GM12865 (cell line): ENCODE data around the gene SLC19A1.

Experiments used
- DNase-seq: peaks from one replicate; pipeline ENCODE4 v3.0.0; 2010; ENCODE audit warnings: low read depth
- H3K4me3 ChIP-seq: 2 replicates; pipeline ENCODE4 v1.5.1; 2011; ENCODE audit warnings: mild to moderate bottlenecking, low read depth, low read length, control low read depth
- CTCF ChIP-seq: IDR thresholded peaks from 2 replicates; pipeline ENCODE4 v1.5.1; 2011; ENCODE audit warnings: low read length, control low read depth, low read depth, inconsistent platforms; ENCODE audit not compliant: insufficient read depth; ENCODE audit errors: missing control alignments

The SLC19A1 gene

DNA sequence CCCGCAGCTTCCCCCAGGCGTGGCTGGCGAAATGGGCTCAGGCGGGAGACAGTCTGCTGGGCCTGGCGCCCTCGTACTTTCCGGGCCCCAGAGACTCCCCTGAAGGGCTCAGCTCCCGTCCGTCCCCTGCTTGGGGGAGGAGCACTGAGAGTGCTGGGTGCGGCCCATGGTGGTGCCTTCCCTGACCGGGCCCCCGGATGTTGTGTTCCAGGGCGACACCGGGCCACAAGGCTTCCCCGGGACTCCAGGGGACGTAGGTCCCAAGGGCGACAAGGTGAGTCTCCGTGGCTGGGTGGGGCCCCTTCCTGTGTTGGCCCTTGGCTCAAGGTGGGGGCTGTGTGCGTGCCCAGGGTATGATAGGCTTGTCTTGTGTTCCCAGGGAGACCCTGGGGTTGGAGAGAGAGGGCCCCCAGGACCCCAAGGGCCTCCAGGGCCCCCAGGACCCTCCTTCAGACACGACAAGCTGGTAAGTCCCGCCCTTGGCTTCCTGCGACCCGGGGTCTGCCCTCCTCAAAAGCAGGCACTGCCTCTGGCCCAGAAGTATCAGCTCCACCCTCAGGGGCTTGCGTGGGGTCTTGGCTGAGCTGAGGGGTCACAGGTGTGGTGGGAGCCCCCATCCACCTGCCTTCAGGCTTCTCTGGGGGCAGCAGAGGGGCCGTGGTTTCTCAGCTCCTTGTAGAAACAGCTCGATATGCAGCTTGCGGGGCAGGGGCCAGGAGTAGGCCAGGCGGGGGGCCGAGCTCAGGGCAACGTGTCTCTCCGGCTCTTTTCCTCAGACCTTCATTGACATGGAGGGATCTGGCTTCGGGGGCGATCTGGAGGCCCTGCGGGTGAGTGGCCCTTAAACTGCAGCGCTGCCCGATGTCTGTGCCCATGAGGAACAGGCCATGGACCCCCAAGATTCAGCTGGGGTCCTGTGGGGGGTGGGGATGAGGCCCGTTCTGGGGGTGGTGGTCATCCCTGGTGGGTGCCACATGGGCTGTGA, 62.3 kb downstream of the SLC19A1 start:
- no peak overlapping the region for H3K4me3 ChIP-seq
- no peak for TF ChIP-seq CTCF

GRCh38 chr21:45478816-45479669, 63.2 kb downstream of the SLC19A1 start:
- no peak for DNase-seq
- no peak for TF ChIP-seq CTCF
- no peak overlapping the region for H3K4me3 ChIP-seq

More for the DNA sequence above, 62.3 kb downstream of the SLC19A1 start:
- DNase-seq: no peak

GRCh38 chr21:45478115-45478801, 64.0 kb downstream of the SLC19A1 start:
- peak overlapping the region; percentile 1; the same call in 1 of the 2 replicates for H3K4me3 ChIP-seq
- peak; percentile 71 for DNase-seq
- peak; percentile 87 for TF ChIP-seq CTCF

DNA sequence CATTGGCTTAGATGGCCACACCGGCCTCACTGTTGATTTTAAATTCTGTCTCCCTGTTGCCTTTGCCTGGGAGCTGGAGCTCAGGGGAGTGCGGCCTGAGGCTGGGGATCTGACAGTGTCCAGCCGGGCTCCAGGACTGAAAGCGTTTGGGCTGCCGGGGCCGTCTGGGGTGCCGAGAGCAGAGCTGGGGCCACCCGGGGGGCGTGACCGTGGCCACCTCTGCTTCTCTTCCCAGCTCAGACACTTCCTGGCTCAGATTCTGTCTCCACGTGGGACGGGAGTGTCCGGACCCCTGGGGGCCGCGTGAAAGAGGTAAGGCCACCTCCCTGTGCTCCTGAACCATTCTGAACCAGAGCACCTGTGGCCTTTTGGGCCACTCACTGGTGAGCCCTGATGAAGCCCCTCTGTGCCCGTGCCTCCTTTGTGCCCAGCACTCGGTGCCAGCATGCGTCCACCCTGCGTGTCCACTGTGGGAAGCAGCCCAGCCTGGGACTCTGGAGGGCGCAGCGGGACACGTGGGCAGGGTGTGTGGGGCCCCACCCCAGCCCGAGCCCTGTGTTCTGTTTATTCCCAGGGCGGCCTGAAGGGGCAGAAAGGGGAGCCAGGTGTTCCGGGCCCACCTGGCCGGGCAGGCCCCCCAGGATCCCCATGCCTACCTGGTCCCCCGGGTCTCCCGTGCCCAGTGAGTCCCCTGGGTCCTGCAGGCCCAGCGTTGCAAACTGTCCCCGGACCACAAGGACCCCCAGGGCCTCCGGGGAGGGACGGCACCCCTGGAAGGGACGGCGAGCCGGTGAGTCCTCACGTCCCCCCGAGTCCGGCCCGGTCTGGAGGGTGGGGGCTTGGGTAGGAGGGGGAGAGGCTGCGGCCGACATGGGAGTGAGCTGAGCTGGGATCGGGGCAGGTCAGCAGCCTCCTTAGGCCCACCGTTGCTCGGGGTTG, 64.8 kb downstream of the SLC19A1 start:
- no peak overlapping the region for H3K4me3 ChIP-seq

GRCh38 chr21:45476582-45476981, 65.7 kb downstream of the SLC19A1 start:
- DNase-seq: no peak
- TF ChIP-seq CTCF: no peak
- no peak overlapping the region for H3K4me3 ChIP-seq

More for the DNA sequence above, 64.8 kb downstream of the SLC19A1 start:
- DNase-seq: no peak
- no peak for TF ChIP-seq CTCF
